Mucosa of stomach (tissue), 1 donor: ENCODE results near the gene HTR3D.

Source experiments
- H3K27me3 ChIP-seq: one replicate; pipeline ENCODE4 v1.7.0; 2013; ENCODE audit warnings: mild to moderate bottlenecking, low read length; ENCODE audit not compliant: control insufficient read depth, insufficient read depth
- H3K36me3 ChIP-seq: one replicate; pipeline ENCODE4 v1.7.0; 2013; ENCODE audit warnings: low read length; ENCODE audit not compliant: control insufficient read depth, insufficient read depth
- H3K4me1 ChIP-seq: one replicate; pipeline ENCODE4 v1.7.0; 2013; ENCODE audit warnings: mild to moderate bottlenecking, low read length; ENCODE audit not compliant: control insufficient read depth, insufficient read depth
- H3K4me3 ChIP-seq: one replicate; pipeline ENCODE4 v1.7.0; 2013; ENCODE audit warnings: low read length
- H3K9ac ChIP-seq: one replicate; pipeline ENCODE4 v1.7.0; 2013; ENCODE audit warnings: mild to moderate bottlenecking, low read length, moderate library complexity
- H3K9me3 ChIP-seq: one replicate; pipeline ENCODE4 v1.7.0; 2013; ENCODE audit warnings: mild to moderate bottlenecking, low read length, moderate library complexity; ENCODE audit not compliant: control insufficient read depth
- donor health status: Pancreatic carcinoma.

The HTR3D gene, protein sequence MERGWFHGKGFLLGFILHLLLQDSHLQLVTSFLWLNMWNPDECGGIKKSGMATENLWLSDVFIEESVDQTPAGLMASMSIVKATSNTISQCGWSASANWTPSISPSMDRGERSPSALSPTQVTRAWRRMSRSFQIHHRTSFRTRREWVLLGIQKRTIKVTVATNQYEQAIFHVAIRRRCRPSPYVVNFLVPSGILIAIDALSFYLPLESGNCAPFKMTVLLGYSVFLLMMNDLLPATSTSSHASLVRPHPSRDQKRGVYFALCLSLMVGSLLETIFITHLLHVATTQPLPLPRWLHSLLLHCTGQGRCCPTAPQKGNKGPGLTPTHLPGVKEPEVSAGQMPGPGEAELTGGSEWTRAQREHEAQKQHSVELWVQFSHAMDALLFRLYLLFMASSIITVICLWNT

DNA sequence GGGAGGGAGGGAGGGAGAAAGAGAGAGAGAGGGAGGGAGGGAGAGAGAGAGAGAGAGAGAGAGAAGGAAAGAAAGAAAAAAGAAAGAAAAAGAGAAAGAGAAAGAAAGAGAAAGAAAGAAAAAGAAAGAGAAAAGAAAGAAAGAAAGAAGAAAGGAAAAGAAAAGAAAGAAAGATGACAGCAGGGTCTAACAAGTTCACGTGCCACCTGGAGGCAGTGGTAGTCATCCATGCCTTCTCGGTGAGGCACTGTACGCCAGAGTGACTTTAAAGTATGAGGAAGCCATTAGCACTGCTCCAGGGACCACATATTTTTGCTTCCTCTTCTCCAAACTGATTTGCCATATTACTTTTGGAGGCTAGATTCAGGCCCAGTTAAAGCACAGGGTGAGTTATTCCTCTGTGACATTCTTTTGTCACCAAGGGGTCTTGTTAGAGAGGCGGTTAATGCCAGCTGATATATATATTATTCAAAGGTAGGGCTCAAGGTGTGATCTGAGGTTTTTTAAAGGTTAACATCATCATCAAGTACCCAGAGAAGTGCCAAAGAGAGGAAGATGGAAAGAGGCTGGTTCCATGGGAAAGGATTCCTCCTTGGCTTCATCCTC is at the start of gene HTR3D:
TSS of gene HTR3D (plus strand) at position 556 of the 606 bp plus-strand sequence. CDS start at position 556, 0 bp downstream.
- Histone ChIP-seq H3K9ac (no peak within 1 kb of the TSS), H3K27me3 (no peaks in the 10 kb centered on the region), H3K36me3 (no peaks in the 10 kb centered on the region), H3K4me3 (no peak within 1 kb of the TSS), H3K9me3 (no peaks in the 10 kb centered on the region), H3K4me1 (no peaks in the 10 kb centered on the region)

DNA sequence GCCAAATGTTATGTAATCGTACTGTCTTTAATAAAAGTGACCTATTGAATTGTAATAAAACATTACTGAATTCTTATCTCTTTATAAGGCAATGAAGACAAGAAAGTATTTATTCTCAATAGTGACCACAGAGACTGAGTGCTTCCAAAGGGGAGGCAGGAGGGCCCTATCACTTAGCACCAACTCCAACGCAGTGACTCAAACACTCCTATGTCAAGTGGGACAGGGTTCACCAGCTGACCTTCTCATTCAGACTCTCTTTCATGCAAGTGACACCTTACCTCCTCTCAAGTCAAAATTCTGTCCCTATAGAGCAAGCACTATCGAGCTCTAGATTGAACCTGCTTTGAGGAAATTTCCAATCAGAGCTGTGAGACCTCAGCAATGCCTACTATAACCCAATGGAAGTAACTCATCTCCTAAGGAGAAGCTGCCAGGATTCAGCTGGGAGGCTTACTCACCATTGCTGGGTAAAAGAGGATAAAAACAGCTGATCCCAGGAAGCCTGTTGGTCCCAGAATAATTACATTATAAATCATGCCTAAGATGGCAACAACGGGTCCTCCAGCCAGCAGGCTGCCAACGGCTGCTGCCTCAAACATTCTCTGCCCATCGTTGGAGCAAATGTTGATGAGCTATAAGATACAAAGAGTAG is 49.4 kb upstream of the HTR3D start:
- no peaks in the 10 kb centered on the region for H3K4me1 ChIP-seq
- H3K36me3 ChIP-seq = peaks cover 15% of the 10 kb centered on the region

DNA sequence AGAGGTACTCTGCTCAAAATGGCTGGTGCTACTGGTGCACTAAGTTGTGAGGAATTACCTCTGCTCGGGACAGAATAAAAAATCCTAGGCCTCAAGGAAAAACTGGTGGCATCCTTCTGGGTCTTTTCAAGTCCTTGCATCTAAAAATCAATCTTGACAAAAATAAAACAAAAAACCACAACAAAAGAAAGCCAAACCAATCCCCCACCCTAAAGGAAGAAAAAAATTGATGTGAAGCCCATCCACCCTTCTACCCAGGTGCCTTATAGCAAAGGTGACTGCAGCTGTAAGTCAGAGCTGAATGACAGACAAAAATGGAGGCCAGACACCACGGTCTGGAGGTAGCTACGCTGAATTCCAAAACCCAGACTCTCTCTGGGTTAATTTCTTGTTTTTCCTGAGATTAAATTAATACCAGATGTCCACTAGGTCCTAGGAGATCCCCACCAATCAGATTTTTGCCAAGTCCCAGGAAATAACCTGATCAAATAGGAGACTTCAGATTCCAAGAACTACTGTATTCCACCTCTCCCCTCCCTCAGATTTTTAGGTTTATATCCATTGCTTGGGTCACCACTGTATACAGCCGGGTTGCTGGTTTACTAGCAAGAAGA is 47.3 kb upstream of the HTR3D start:
- H3K36me3 ChIP-seq = peaks cover 27% of the 10 kb centered on the region

More for the DNA sequence above, 49.4 kb upstream of the HTR3D start:
- H3K4me3 ChIP-seq = no peak overlapping the region
- no peaks in the 10 kb centered on the region for H3K27me3 ChIP-seq
- no peaks in the 10 kb centered on the region for H3K9me3 ChIP-seq
- H3K9ac ChIP-seq = no peak overlapping the region

DNA sequence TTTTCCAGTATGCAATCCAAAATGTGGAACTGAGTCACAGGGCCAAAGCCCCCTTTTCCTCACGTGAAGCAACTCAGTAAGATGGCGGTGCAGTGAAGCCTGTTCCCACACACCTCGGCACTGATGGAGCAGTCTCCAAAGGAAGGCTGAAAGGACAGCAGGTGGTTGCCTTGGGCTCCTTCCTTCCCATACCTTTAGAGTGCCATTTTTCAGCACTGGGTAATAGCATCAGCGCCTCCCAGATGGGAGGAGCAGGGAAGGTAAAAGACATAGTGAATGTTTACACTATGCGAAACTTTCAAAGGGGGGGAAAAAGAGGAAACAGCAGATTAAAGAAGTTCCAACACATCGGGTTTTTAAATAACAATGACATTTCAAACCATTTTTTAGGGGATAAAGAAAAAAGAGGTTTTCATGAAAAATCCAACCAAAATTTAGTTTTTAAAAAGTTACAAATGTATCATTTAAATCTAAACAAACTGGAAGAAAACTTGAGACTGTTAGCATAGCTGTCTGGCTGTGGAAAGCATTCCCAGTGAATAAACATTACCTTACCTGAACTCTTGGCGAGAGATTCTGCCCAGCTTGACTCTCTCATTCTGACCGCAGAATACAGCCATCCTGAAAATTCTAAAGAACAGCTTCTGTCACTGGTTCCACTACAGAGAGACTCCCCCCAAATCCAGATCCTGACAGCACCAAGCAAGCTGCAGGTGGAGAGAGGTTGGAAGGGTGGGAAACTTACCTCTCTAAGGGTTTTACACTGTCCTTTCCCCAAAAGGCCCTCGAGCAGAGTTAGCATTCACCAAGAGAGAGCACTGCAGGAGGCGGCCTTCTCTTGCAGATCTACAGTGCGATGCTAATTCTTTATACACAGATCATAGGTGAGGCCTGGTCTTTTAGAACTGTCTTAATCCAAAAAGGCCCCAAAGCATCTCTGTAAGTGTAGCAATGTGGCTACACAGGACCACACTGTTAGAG is 46.5 kb upstream of the HTR3D start:
- H3K27me3 ChIP-seq = no peaks in the 10 kb centered on the region
- H3K9me3 ChIP-seq = no peaks in the 10 kb centered on the region
- peaks cover 27% of the 10 kb centered on the region for H3K36me3 ChIP-seq
- no peak overlapping the region for H3K9ac ChIP-seq
- no peaks in the 10 kb centered on the region for H3K4me1 ChIP-seq
- no peak overlapping the region for H3K4me3 ChIP-seq

More for the DNA sequence above, 47.3 kb upstream of the HTR3D start:
- H3K9me3 ChIP-seq = no peaks in the 10 kb centered on the region
- H3K9ac ChIP-seq = no peak overlapping the region
- H3K4me1 ChIP-seq = no peaks in the 10 kb centered on the region
- no peak overlapping the region for H3K4me3 ChIP-seq
- no peaks in the 10 kb centered on the region for H3K27me3 ChIP-seq

DNA sequence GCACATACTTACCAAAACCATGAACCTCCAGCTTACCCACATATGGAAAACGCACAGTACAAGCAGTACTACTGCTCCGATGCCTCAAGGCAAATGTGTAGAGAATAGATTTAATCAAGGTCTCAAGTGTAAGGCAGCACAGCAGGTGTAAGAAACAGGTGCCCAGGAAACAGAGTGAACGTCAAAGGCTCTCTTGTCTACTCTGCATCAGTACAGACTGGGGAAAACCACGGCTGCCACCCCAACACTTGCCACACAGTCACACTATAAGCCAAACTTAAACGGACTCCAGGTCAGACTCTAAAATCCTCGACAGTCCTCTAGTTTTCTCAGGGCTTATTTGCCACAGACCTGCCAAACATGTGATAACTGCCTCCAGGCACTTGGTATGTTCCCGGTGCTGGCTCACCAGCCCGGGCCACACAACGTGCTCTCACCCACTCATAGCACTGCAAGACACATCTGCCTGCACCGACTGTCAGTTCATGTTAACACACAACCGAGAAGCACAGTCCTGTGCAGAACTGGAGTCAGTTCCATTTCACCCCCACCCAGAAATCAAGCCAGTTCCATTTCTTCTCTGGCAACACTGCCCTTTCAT is 44.4 kb upstream of the HTR3D start:
- Histone ChIP-seq H3K9me3 (no peaks in the 10 kb centered on the region), H3K4me3 (no peak overlapping the region), H3K36me3 (peaks cover 23% of the 10 kb centered on the region), H3K4me1 (peaks cover 12% of the 10 kb centered on the region), H3K9ac (no peak overlapping the region), H3K27me3 (no peaks in the 10 kb centered on the region)

DNA sequence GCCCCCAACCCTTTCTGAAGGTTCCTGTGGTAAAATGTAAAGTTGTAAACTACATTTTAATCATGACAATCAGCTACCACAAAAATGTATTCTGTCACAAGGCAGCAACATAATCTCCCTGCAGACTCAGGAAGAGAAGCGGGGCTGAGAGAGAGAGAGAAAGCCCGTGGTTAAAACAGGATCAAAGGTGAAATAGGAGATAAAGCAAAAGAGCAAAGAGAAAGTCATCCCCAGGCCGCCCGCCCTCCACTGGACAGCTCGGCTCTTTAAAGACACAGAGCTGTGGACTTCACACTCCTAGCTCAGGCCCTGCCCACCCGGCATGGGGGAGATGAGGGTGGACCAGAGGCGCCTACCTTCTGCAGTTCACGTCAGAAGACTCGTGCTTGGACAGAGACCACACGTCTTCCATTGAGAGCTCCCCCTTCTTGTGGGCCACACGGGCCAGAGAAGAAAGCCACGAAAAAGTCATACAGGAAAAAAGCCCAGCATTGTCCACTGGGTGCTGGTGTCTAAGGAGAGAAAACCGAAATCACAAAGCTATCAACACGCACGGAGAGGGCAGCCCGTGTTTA is 43.2 kb upstream of the HTR3D start:
- H3K4me3 ChIP-seq = no peak overlapping the region
- no peaks in the 10 kb centered on the region for H3K27me3 ChIP-seq
- H3K4me1 ChIP-seq = peaks cover 13% of the 10 kb centered on the region
- no peak overlapping the region for H3K9ac ChIP-seq
- H3K9me3 ChIP-seq = no peaks in the 10 kb centered on the region
- H3K36me3 ChIP-seq = peaks cover 15% of the 10 kb centered on the region

DNA sequence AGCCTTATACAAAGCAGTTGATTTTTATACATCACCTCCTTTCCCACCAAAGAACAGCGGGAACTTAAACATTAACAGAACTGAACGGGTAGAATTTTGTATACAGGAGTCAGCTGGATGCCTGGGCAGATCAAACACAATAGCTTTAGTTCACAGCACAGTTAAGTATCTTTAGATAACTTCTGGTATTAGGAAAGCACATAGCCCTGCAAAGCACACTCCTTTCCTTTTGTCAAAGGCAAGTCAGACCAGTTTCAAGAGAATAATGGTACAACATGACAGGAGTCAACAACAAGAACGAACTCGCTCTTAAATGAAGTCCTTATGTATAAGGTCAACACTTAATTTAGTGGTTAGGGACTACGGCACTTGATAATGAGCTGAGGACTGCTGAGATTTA is 40.1 kb upstream of the HTR3D start:
- no peaks in the 10 kb centered on the region for H3K9me3 ChIP-seq
- peaks cover 15% of the 10 kb centered on the region for H3K36me3 ChIP-seq
- H3K4me3 ChIP-seq = no peak overlapping the region
- peaks cover 13% of the 10 kb centered on the region for H3K4me1 ChIP-seq
- no peak overlapping the region for H3K9ac ChIP-seq
- H3K27me3 ChIP-seq = no peaks in the 10 kb centered on the region

DNA sequence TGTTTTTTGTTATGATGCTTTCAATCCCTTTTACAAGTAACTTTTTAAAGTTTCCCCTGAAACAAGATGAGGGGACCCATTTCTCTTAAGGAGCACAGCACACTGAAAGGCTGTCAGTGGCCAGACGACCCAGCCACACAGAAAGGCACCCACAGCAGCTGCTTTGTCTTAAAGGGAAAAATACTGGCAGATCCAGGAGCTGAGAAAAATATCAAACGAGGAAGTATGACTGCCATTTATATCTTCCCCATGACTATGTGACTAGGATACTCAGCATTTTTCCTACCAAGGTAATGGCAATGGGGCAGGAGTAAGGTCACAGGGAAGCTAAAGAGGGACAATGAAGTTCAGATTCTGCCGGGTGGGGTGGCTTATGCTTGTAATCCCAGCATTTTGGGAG is 29.8 kb upstream of the HTR3D start:
- H3K9me3 ChIP-seq = no peaks in the 10 kb centered on the region
- H3K4me1 ChIP-seq = peaks cover 19% of the 10 kb centered on the region
- H3K27me3 ChIP-seq = no peaks in the 10 kb centered on the region
- H3K4me3 ChIP-seq = no peak overlapping the region
- H3K9ac ChIP-seq = no peak overlapping the region
- no peaks in the 10 kb centered on the region for H3K36me3 ChIP-seq

DNA sequence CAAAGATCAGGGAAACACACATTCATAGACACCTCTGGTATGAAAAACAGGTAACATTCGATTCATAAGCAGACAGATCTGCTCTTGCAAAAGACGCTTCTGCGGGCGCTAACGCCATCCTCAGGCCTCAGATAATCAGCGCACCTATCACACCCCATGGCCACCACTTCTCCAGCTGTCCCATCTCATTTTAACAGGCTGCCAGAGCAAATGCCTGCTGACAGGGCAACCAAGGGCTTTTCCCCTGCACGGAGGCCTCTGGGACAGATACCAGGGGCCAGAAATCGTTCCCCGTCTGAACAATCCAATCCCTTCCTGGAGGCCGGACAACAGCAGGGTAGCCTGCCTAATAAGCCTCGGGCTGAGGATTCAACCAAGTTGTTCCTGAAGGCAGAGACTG is 29.1 kb upstream of the HTR3D start:
- Histone ChIP-seq H3K9me3 (no peaks in the 10 kb centered on the region), H3K27me3 (no peaks in the 10 kb centered on the region), H3K36me3 (no peaks in the 10 kb centered on the region), H3K4me1 (peaks cover 26% of the 10 kb centered on the region), H3K4me3 (no peak overlapping the region), H3K9ac (no peak overlapping the region)

DNA sequence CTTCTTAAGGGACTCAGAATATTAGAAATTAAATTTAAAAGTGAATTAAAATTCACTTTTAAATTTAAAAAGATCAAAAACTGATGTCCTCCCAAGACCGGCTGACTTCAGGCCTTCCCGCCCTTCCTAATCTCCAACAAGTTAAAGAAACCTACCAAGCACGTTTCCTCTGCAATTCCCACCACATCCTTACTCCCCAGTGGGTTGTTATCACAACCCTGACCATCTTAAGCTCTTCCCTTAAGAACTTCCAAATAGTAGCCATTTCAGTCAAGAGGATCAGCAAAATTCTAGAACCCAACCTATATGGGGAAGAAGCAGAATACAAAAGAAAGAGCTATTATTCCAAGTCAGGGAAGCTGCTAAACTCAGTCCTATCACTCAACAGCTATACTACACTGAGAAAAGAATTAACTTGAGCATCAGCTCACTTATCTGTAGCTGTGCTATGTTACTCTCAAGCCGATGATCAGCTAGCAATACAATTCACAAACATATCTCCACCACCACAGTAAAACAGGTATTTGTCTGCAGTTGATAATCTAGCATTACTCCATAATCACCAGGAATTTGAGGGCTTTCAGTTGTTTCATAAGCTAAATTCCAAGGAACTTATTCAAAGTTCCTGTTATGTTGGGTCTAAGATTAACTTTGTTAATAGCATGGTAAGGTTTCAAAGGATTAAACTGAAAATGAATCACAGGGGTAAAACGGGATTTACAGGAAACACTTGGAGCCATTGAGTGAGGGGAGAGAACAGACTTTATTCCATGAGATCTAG is 28.2 kb upstream of the HTR3D start:
- no peaks in the 10 kb centered on the region for H3K9me3 ChIP-seq
- no peaks in the 10 kb centered on the region for H3K36me3 ChIP-seq
- H3K4me1 ChIP-seq = peaks cover 32% of the 10 kb centered on the region
- H3K4me3 ChIP-seq = no peak overlapping the region
- no peak overlapping the region for H3K9ac ChIP-seq
- H3K27me3 ChIP-seq = no peaks in the 10 kb centered on the region
